ENCODE results near the gene ITPK1.

DNA sequence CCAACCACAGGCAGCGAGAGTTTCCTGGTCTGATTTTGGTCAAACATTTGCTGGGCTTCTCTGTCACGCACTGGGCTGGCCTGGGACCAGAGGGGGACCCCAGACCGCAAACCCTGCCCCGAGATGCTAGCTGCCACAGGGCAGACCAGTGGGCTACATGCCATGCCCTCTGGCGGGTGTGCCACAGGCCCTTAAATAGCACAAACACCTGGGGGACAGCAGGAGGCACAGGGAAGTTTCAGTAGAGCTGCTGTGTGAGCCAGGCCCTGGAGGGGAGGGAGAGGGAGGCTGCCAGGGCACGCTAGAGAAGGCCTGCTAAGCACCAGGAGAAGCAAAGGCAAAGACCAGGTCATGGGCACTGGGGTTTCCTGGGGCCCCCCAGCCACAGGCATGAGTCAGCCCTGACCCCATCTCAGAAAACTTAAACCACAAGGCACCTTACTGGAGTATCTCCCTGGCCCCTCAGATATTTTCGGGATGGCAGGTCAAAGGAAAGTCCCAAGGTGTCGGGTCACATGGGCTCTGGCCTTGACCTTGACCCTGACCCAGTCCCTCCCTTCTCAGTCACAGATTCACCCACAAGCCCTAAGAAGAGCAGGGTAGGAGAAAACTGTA is 29.2 kb downstream of the ITPK1 start:
- no peak for TF ChIP-seq EZH2 (IDR thresholded peaks at IDR 0.05)
- TF ChIP-seq FOXP2 (optimal IDR thresholded peaks at IDR 0.05; ENCODE audit: control extremely low read depth, extremely low read length, insufficient read depth) = no peak
- no peak for TF ChIP-seq POLR2AphosphoS5 (IDR thresholded peaks at IDR 0.05; ENCODE audit: borderline replicate concordance, low read depth, low read length)

Data from SK-N-MC (cell line).